IMR-90 (cell line): ENCODE results near the gene FRMD1. TPM values are rescaled to one million over a fixed set of nuclear protein-coding genes. Genes with fewer than 3 reads are reported as not detected.

Experiments
- ATAC-seq: fragments of 200-7000 bp; cut with Tn5 transposase; 2 replicates; pipeline ENCODE4 v1.9.1; 2020; ENCODE audit warnings: low read depth, mild to moderate bottlenecking, moderate library complexity
- BruUV-seq: library from RNA; stranded (reverse); fragments of 400-500 nt; replicated peaks from 2 replicates; lab custom pipeline; 2021; lab: Mats Ljungman, UMichigan
- CTCF ChIA-PET: fragments of 300-600 bp; formaldehyde crosslinking; extraction: SDS; loops from one replicate; lab custom pipeline; 2021; ENCODE audit warnings: antibody characterized with exemption; lab: Yijun Ruan, JAX
- POLR2A ChIA-PET: fragments of 300-600 bp; sonication (Branson Sonifier 250); formaldehyde crosslinking; loops from one replicate; lab custom pipeline; 2022; ENCODE audit warnings: antibody characterized with exemption; ENCODE audit not compliant: unreplicated experiment; lab: Charles Lee
- DNase-seq: peaks from one replicate; pipeline ENCODE4 v3.0.0; 2013
- H2AFZ ChIP-seq: replicated peaks from 2 replicates; pipeline ENCODE3; 2013; ENCODE audit warnings: low read length, mild to moderate bottlenecking; ENCODE audit not compliant: poor library complexity
- H2AK5ac ChIP-seq: 2 replicates; pipeline ENCODE4 v1.6.1; 2013; ENCODE audit warnings: low read depth, low read length, inconsistent platforms
- H2AK9ac ChIP-seq: replicated peaks from 2 replicates; pipeline ENCODE3; 2013; ENCODE audit warnings: mild to moderate bottlenecking, low read depth, low read length, moderate library complexity; ENCODE audit not compliant: poor library complexity
- H2BK120ac ChIP-seq: 2 replicates; pipeline ENCODE4 v1.6.1; 2013; ENCODE audit warnings: low read depth, low read length, inconsistent platforms
- H2BK15ac ChIP-seq: 3 replicates; pipeline ENCODE4 v1.6.1; 2013; ENCODE audit warnings: low read depth, low read length, inconsistent platforms
- H2BK20ac ChIP-seq: 2 replicates; pipeline ENCODE4 v1.6.1; 2013; ENCODE audit warnings: low read depth, mild to moderate bottlenecking, inconsistent platforms, low read length, moderate library complexity
- H2BK5ac ChIP-seq: 2 replicates; pipeline ENCODE4 v1.6.1; 2013; ENCODE audit warnings: mild to moderate bottlenecking, low read depth, low read length, inconsistent platforms; ENCODE audit not compliant: poor library complexity, severe bottlenecking
- H3K14ac ChIP-seq: replicated peaks from 2 replicates; pipeline ENCODE4 v1.6.1; 2013; ENCODE audit warnings: low read depth, low read length, inconsistent platforms
- H3K18ac ChIP-seq: 2 replicates; pipeline ENCODE4 v1.6.1; 2013; ENCODE audit warnings: low read depth, low read length, control low read depth
- H3K23ac ChIP-seq: 2 replicates; pipeline ENCODE4 v1.6.1; 2013; ENCODE audit warnings: low read depth, low read length, inconsistent platforms
- H3K27ac ChIP-seq: 2 replicates; pipeline ENCODE4 v1.5.1; 2013; ENCODE audit warnings: mild to moderate bottlenecking, control low read depth, low read length; ENCODE audit not compliant: insufficient read depth
- H3K27me3 ChIP-seq: 2 replicates; pipeline ENCODE4 v1.6.1; 2013; ENCODE audit warnings: low read length; ENCODE audit not compliant: control insufficient read depth, insufficient read depth
- H3K36me3 ChIP-seq: 2 replicates; pipeline ENCODE4 v1.6.1; 2013; ENCODE audit warnings: low read length, mixed read lengths; ENCODE audit not compliant: control insufficient read depth, insufficient read depth
- H3K4ac ChIP-seq: 2 replicates; pipeline ENCODE4 v1.6.1; 2013; ENCODE audit warnings: low read depth, low read length, inconsistent platforms
- H3K4me1 ChIP-seq: 2 replicates; pipeline ENCODE4 v1.6.1; 2013; ENCODE audit warnings: low read length, mixed read lengths; ENCODE audit not compliant: control insufficient read depth, insufficient read depth
- H3K4me2 ChIP-seq: 2 replicates; pipeline ENCODE4 v1.6.1; 2013; ENCODE audit warnings: low read depth, mild to moderate bottlenecking, control low read depth, low read length, moderate library complexity
- H3K4me3 ChIP-seq: 2 replicates; pipeline ENCODE4 v1.5.1; 2013; ENCODE audit warnings: low read depth, mild to moderate bottlenecking, control low read depth, low read length, moderate library complexity; ENCODE audit not compliant: insufficient read depth
- H3K56ac ChIP-seq: 2 replicates; pipeline ENCODE4 v1.6.1; 2013; ENCODE audit warnings: low read length, inconsistent platforms; ENCODE audit not compliant: insufficient read depth; ENCODE audit errors: extremely low read depth
- H3K79me1 ChIP-seq, 2 experiments: 2 replicates each; pipeline ENCODE4 v1.6.1; 2013; ENCODE audit warnings: low read length in 2 of 2, inconsistent platforms in 1 of 2, low read depth in 1 of 2
- H3K9ac ChIP-seq: 2 replicates; pipeline ENCODE4 v1.6.1; 2013; ENCODE audit warnings: low read depth, low read length, control low read depth
- H3K9me1 ChIP-seq: 2 replicates; pipeline ENCODE4 v1.6.1; 2013; ENCODE audit warnings: low read length, inconsistent platforms; ENCODE audit not compliant: insufficient read depth
- H3K9me3 ChIP-seq: 2 replicates; pipeline ENCODE4 v1.6.1; 2013; ENCODE audit warnings: low read length; ENCODE audit not compliant: control insufficient read depth, insufficient read depth
- H4K20me1 ChIP-seq: 2 replicates; pipeline ENCODE4 v1.6.1; 2013; ENCODE audit warnings: low read length, inconsistent platforms; ENCODE audit not compliant: insufficient read depth
- H4K5ac ChIP-seq: 2 replicates; pipeline ENCODE4 v1.6.1; 2013; ENCODE audit warnings: mild to moderate bottlenecking, low read depth, low read length, control low read depth
- H4K8ac ChIP-seq, 2 experiments: 2 replicates each; pipeline ENCODE4 v1.6.1; 2013; ENCODE audit warnings: low read depth in 2 of 2, low read length in 2 of 2, control low read depth in 1 of 2, inconsistent platforms in 1 of 2
- H4K91ac ChIP-seq: 2 replicates; pipeline ENCODE4 v1.6.1; 2013; ENCODE audit warnings: low read depth, low read length, inconsistent platforms; ENCODE audit not compliant: insufficient read depth
- BHLHE40 ChIP-seq: fragments of 150-350 bp; IDR thresholded peaks from 2 replicates; pipeline ENCODE4 v1.6.1; 2016; ENCODE audit warnings: mild to moderate bottlenecking, low read depth, low read length
- ELK1 ChIP-seq: fragments of 150-350 bp; IDR thresholded peaks from 2 replicates; pipeline ENCODE4 v1.6.1; 2016; ENCODE audit warnings: low read depth, mild to moderate bottlenecking, low read length, moderate library complexity, borderline replicate concordance
- POLR2A ChIP-seq: IDR thresholded peaks from 2 replicates; pipeline ENCODE4 v1.6.1; 2012; ENCODE audit warnings: mild to moderate bottlenecking, low read depth, low read length
- WGBS, 2 experiments: methylation state at CpG; one replicate each; pipeline versions ENCODE4 v1.1.5 to v1.1.7; 2013; ENCODE audit warnings: missing lambda C conversion rate in 2 of 2; ENCODE audit not compliant: insufficient read length in 1 of 2; ENCODE audit errors: extremely low coverage in 2 of 2; 5-methylcytosine and 5-hydroxymethylcytosine counted together
- dilution Hi-C: fragments of 300-500 bp; cut with HindIII; formaldehyde crosslinking; loops from one replicate; pipeline ENCODE4 v1.14.3; 2018; ENCODE audit warnings: low sequenced_read_pairs; ENCODE audit not compliant: unreplicated experiment
- in situ Hi-C: fragments of 300-500 bp; cut with MboI; formaldehyde crosslinking; loops from 3 replicates; pipeline ENCODE4 v1.14.3; 2019; ENCODE audit warnings: low sequenced_read_pairs, inconsistent platforms, mixed read lengths
- intact Hi-C: fragments of 100-400 bp; cut with micrococcal nuclease; formaldehyde crosslinking; loops from 2 replicates; pipeline ENCODE4 v1.10.0; 2022
- polyA plus RNA-seq, 3 experiments: library from polyadenylated mRNA; depleted of rRNA; stranded (reverse); fragments of >200 nt; gene quantifications; 2 replicates each; pipeline ENCODE4 v1.2.3, GENCODE V29; 2012; ENCODE audit warnings: low replicate concordance in 1 of 3
- total RNA-seq: library from RNA; depleted of rRNA; stranded (reverse); fragments of >200 nt; gene quantifications from 2 replicates; pipeline ENCODE4 v1.2.3, GENCODE V29; 2012

FRMD1 gene
- total and polyA plus RNA-seq, 2 of the 4 experiments (the other 2 are of a cell fraction) = not detected

DNA sequence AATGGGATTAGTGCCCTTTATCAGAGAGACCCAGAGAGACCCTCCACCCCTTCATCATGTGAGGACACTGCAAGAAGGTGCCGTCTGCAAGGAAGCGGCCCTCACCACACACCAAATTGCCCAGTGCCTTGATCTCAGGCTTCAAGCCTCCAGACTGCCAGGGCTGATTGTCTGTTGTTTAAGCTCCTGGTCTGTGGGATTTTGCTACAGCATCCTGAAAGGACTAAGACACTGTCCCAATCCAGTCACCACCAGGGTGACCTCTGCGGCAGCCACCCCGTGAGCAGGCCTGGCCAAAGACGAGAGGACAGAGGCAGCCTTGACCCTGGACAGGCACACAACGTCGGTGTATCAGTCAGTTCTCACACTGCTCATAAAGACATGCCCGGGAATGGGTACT lies 13.5 kb upstream of the FRMD1 start:
- TF ChIP-seq ELK1 = no peak
- no peak for TF ChIP-seq POLR2A
- TF ChIP-seq BHLHE40 = no peak
- no TSS peak for BruUV-seq

More for the DNA sequence above, 13.5 kb upstream of the FRMD1 start:
- Histone ChIP-seq H4K20me1 (no peaks in the 10 kb centered on the region; the same call in 1 of the 2 replicates), H3K36me3 (no peaks in the 10 kb centered on the region), H2AFZ (no peak overlapping the region), H3K56ac (no peak overlapping the region), H4K8ac (no peak overlapping the region), H2BK20ac (no peak overlapping the region), H3K23ac (no peak overlapping the region), H3K14ac (no peak overlapping the region), H3K9me1 (no peaks in the 10 kb centered on the region), H2BK5ac (no peak overlapping the region), H3K27ac (no peak overlapping the region), H3K79me1 (no peaks in the 10 kb centered on the region), H3K4me2 (no peak overlapping the region), H2BK120ac (no peak overlapping the region), H3K4me3 (no peak overlapping the region), H2AK9ac (no peak overlapping the region), H2BK15ac (no peak overlapping the region), H3K18ac (no peak overlapping the region), H4K5ac (no peak overlapping the region), H2AK5ac (no peak overlapping the region), H3K4me1 (peaks cover 13% of the 10 kb centered on the region; the same call in 1 of the 2 replicates), H3K27me3 (no peaks in the 10 kb centered on the region; the same call in 1 of the 2 replicates), H4K91ac (no peak overlapping the region), H3K4ac (no peak overlapping the region), H3K9ac (no peak overlapping the region), H3K9me3 (no peaks in the 10 kb centered on the region)
- intact Hi-C loops (no loop called here), dilution Hi-C loops (no loop called here), in situ Hi-C loops (no loop called here)
- no peak for DNase-seq
- ATAC-seq = no peak
- ChIA-PET POLR2A (no interaction called here), CTCF (no interaction called here)
- WGBS, 2 experiments = no CpG with 5 or more reads among the region's 8 CpGs
